IMR-90 (cell line): ENCODE data around the gene VRTN. TPM values are rescaled to one million over a fixed set of nuclear protein-coding genes. Genes with fewer than 3 reads are reported as not detected.

ENCODE experiments used
- ATAC-seq: fragments of 200-7000 bp; cut with Tn5 transposase; 2 replicates; pipeline ENCODE4 v1.9.1; 2020; ENCODE audit warnings: low read depth, mild to moderate bottlenecking, moderate library complexity
- BruUV-seq: library from RNA; stranded (reverse); fragments of 400-500 nt; replicated peaks from 2 replicates; lab custom pipeline; 2021; lab: Mats Ljungman, UMichigan
- CTCF ChIA-PET: fragments of 300-600 bp; formaldehyde crosslinking; extraction: SDS; loops from one replicate; lab custom pipeline; 2021; ENCODE audit warnings: antibody characterized with exemption; lab: Yijun Ruan, JAX
- POLR2A ChIA-PET: fragments of 300-600 bp; sonication (Branson Sonifier 250); formaldehyde crosslinking; loops from one replicate; lab custom pipeline; 2022; ENCODE audit warnings: antibody characterized with exemption; ENCODE audit not compliant: unreplicated experiment; lab: Charles Lee
- DNase-seq: peaks from one replicate; pipeline ENCODE4 v3.0.0; 2013
- H2AFZ ChIP-seq: replicated peaks from 2 replicates; pipeline ENCODE3; 2013; ENCODE audit warnings: low read length, mild to moderate bottlenecking; ENCODE audit not compliant: poor library complexity
- H2AK5ac ChIP-seq: 2 replicates; pipeline ENCODE4 v1.6.1; 2013; ENCODE audit warnings: low read depth, low read length, inconsistent platforms
- H2AK9ac ChIP-seq: replicated peaks from 2 replicates; pipeline ENCODE3; 2013; ENCODE audit warnings: mild to moderate bottlenecking, low read depth, low read length, moderate library complexity; ENCODE audit not compliant: poor library complexity
- H2BK120ac ChIP-seq: 2 replicates; pipeline ENCODE4 v1.6.1; 2013; ENCODE audit warnings: low read depth, low read length, inconsistent platforms
- H2BK15ac ChIP-seq: 3 replicates; pipeline ENCODE4 v1.6.1; 2013; ENCODE audit warnings: low read depth, low read length, inconsistent platforms
- H2BK20ac ChIP-seq: 2 replicates; pipeline ENCODE4 v1.6.1; 2013; ENCODE audit warnings: low read depth, mild to moderate bottlenecking, inconsistent platforms, low read length, moderate library complexity
- H2BK5ac ChIP-seq: 2 replicates; pipeline ENCODE4 v1.6.1; 2013; ENCODE audit warnings: mild to moderate bottlenecking, low read depth, low read length, inconsistent platforms; ENCODE audit not compliant: poor library complexity, severe bottlenecking
- H3K14ac ChIP-seq: replicated peaks from 2 replicates; pipeline ENCODE4 v1.6.1; 2013; ENCODE audit warnings: low read depth, low read length, inconsistent platforms
- H3K18ac ChIP-seq: 2 replicates; pipeline ENCODE4 v1.6.1; 2013; ENCODE audit warnings: low read depth, low read length, control low read depth
- H3K23ac ChIP-seq: 2 replicates; pipeline ENCODE4 v1.6.1; 2013; ENCODE audit warnings: low read depth, low read length, inconsistent platforms
- H3K27ac ChIP-seq: 2 replicates; pipeline ENCODE4 v1.5.1; 2013; ENCODE audit warnings: mild to moderate bottlenecking, control low read depth, low read length; ENCODE audit not compliant: insufficient read depth
- H3K27me3 ChIP-seq: 2 replicates; pipeline ENCODE4 v1.6.1; 2013; ENCODE audit warnings: low read length; ENCODE audit not compliant: control insufficient read depth, insufficient read depth
- H3K36me3 ChIP-seq: 2 replicates; pipeline ENCODE4 v1.6.1; 2013; ENCODE audit warnings: low read length, mixed read lengths; ENCODE audit not compliant: control insufficient read depth, insufficient read depth
- H3K4ac ChIP-seq: 2 replicates; pipeline ENCODE4 v1.6.1; 2013; ENCODE audit warnings: low read depth, low read length, inconsistent platforms
- H3K4me1 ChIP-seq: 2 replicates; pipeline ENCODE4 v1.6.1; 2013; ENCODE audit warnings: low read length, mixed read lengths; ENCODE audit not compliant: control insufficient read depth, insufficient read depth
- H3K4me2 ChIP-seq: 2 replicates; pipeline ENCODE4 v1.6.1; 2013; ENCODE audit warnings: low read depth, mild to moderate bottlenecking, control low read depth, low read length, moderate library complexity
- H3K4me3 ChIP-seq: 2 replicates; pipeline ENCODE4 v1.5.1; 2013; ENCODE audit warnings: low read depth, mild to moderate bottlenecking, control low read depth, low read length, moderate library complexity; ENCODE audit not compliant: insufficient read depth
- H3K56ac ChIP-seq: 2 replicates; pipeline ENCODE4 v1.6.1; 2013; ENCODE audit warnings: low read length, inconsistent platforms; ENCODE audit not compliant: insufficient read depth; ENCODE audit errors: extremely low read depth
- H3K79me1 ChIP-seq, 2 experiments: 2 replicates each; pipeline ENCODE4 v1.6.1; 2013; ENCODE audit warnings: low read length in 2 of 2, inconsistent platforms in 1 of 2, low read depth in 1 of 2
- H3K9ac ChIP-seq: 2 replicates; pipeline ENCODE4 v1.6.1; 2013; ENCODE audit warnings: low read depth, low read length, control low read depth
- H3K9me1 ChIP-seq: 2 replicates; pipeline ENCODE4 v1.6.1; 2013; ENCODE audit warnings: low read length, inconsistent platforms; ENCODE audit not compliant: insufficient read depth
- H3K9me3 ChIP-seq: 2 replicates; pipeline ENCODE4 v1.6.1; 2013; ENCODE audit warnings: low read length; ENCODE audit not compliant: control insufficient read depth, insufficient read depth
- H4K20me1 ChIP-seq: 2 replicates; pipeline ENCODE4 v1.6.1; 2013; ENCODE audit warnings: low read length, inconsistent platforms; ENCODE audit not compliant: insufficient read depth
- H4K5ac ChIP-seq: 2 replicates; pipeline ENCODE4 v1.6.1; 2013; ENCODE audit warnings: mild to moderate bottlenecking, low read depth, low read length, control low read depth
- H4K8ac ChIP-seq, 2 experiments: 2 replicates each; pipeline ENCODE4 v1.6.1; 2013; ENCODE audit warnings: low read depth in 2 of 2, low read length in 2 of 2, control low read depth in 1 of 2, inconsistent platforms in 1 of 2
- H4K91ac ChIP-seq: 2 replicates; pipeline ENCODE4 v1.6.1; 2013; ENCODE audit warnings: low read depth, low read length, inconsistent platforms; ENCODE audit not compliant: insufficient read depth
- CEBPB ChIP-seq: IDR thresholded peaks from 2 replicates; pipeline ENCODE4 v1.6.1; 2012; ENCODE audit warnings: low read depth, low read length, improper control_type of control experiment
- CHD1 ChIP-seq: IDR thresholded peaks from 2 replicates; pipeline ENCODE4 v1.6.1; 2012; ENCODE audit warnings: low read depth, low read length, improper control_type of control experiment
- CTCF ChIP-seq: conservative IDR thresholded peaks from 2 replicates; pipeline ENCODE4 v1.5.1; 2012; ENCODE audit warnings: mild to moderate bottlenecking, low read depth, low read length, improper control_type of control experiment
- POLR2A ChIP-seq: IDR thresholded peaks from 2 replicates; pipeline ENCODE4 v1.6.1; 2012; ENCODE audit warnings: mild to moderate bottlenecking, low read depth, low read length
- SMC3 ChIP-seq: fragments of 150-350 bp; IDR thresholded peaks from 2 replicates; pipeline ENCODE4 v1.6.1; 2016; ENCODE audit warnings: low read depth, mild to moderate bottlenecking, antibody characterized with exemption, low read length, moderate library complexity
- WGBS, 2 experiments: methylation state at CpG; one replicate each; pipeline versions ENCODE4 v1.1.5 to v1.1.7; 2013; ENCODE audit warnings: missing lambda C conversion rate in 2 of 2; ENCODE audit not compliant: insufficient read length in 1 of 2; ENCODE audit errors: extremely low coverage in 2 of 2; 5-methylcytosine and 5-hydroxymethylcytosine counted together
- dilution Hi-C: fragments of 300-500 bp; cut with HindIII; formaldehyde crosslinking; loops from one replicate; pipeline ENCODE4 v1.14.3; 2018; ENCODE audit warnings: low sequenced_read_pairs; ENCODE audit not compliant: unreplicated experiment
- in situ Hi-C: fragments of 300-500 bp; cut with MboI; formaldehyde crosslinking; loops from 3 replicates; pipeline ENCODE4 v1.14.3; 2019; ENCODE audit warnings: low sequenced_read_pairs, inconsistent platforms, mixed read lengths
- intact Hi-C: fragments of 100-400 bp; cut with micrococcal nuclease; formaldehyde crosslinking; loops from 2 replicates; pipeline ENCODE4 v1.10.0; 2022
- polyA plus RNA-seq, 3 experiments: library from polyadenylated mRNA; depleted of rRNA; stranded (reverse); fragments of >200 nt; gene quantifications; 2 replicates each; pipeline ENCODE4 v1.2.3, GENCODE V29; 2012; ENCODE audit warnings: low replicate concordance in 1 of 3
- total RNA-seq: library from RNA; depleted of rRNA; stranded (reverse); fragments of >200 nt; gene quantifications from 2 replicates; pipeline ENCODE4 v1.2.3, GENCODE V29; 2012

VRTN gene
- total and polyA plus RNA-seq, 2 of the 4 experiments (the other 2 are of a cell fraction), result not detected

GRCh38 chr14:74325446-74325845, 22.8 kb upstream of the VRTN start:
- Histone ChIP-seq H2BK120ac (no peak overlapping the region), H3K4me2 (no peak overlapping the region), H3K9me3 (no peaks in the 10 kb centered on the region), H3K27me3 (peaks cover 27% of the 10 kb centered on the region), H3K4me3 (no peak overlapping the region), H3K79me1 (no peaks in the 10 kb centered on the region), H3K23ac (no peak overlapping the region), H3K56ac (no peak overlapping the region), H2BK20ac (no peak overlapping the region), H4K91ac (no peak overlapping the region), H3K36me3 (no peaks in the 10 kb centered on the region), H3K4ac (no peak overlapping the region), H3K9me1 (no peaks in the 10 kb centered on the region), H4K20me1 (no peaks in the 10 kb centered on the region), H3K4me1 (peaks cover 5% of the 10 kb centered on the region; the same call in 1 of the 2 replicates), H4K5ac (no peak overlapping the region), H2BK5ac (no peak overlapping the region), H2AFZ (no peak overlapping the region), H2BK15ac (no peak overlapping the region), H3K9ac (no peak overlapping the region), H2AK5ac (no peak overlapping the region), H4K8ac (no peak overlapping the region), H2AK9ac (no peak overlapping the region), H3K18ac (no peak overlapping the region), H3K14ac (no peak overlapping the region), H3K27ac (no peak overlapping the region)
- WGBS, 2 experiments, result no CpG with 5 or more reads among the region's 3 CpGs
- BruUV-seq, result no TSS peak
- dilution Hi-C loops (no loop called here), in situ Hi-C loops (no loop called here), intact Hi-C loops (loop anchor here (1.0 kb wide), 1 partner anchor 154 kb away; no protein-coding TSS in a partner anchor)
- ChIA-PET CTCF (interaction anchor here (0.8 to 1.3 kb wide), 4 partner anchors 16 to 164 kb away, joined by 3 to 5 read pairs (median 4); no protein-coding TSS in a partner anchor), POLR2A (no interaction called here)
- ATAC-seq, result no peak
- DNase-seq, result no peak
- TF ChIP-seq CTCF (no peak), CEBPB (no peak), CHD1 (no peak), POLR2A (no peak), SMC3 (no peak)
